C4-2B (cell line): ENCODE data around the gene RIT2.

ENCODE experiments used
- H3K27ac ChIP-seq: fragments of 450-650 bp; 2 replicates; pipeline ENCODE4 v1.5.1; 2017
- ZFX ChIP-seq: fragments of 450-650 bp; IDR thresholded peaks from 2 replicates; pipeline ENCODE4 v1.6.1; 2017
- TF ChIP-seq, protein P1 (sequence below): fragments of 450-650 bp; conservative IDR thresholded peaks from 2 replicates; pipeline ENCODE4 v1.5.1; 2017; ENCODE audit warnings: mild to moderate bottlenecking

The RIT2 gene

DNA sequence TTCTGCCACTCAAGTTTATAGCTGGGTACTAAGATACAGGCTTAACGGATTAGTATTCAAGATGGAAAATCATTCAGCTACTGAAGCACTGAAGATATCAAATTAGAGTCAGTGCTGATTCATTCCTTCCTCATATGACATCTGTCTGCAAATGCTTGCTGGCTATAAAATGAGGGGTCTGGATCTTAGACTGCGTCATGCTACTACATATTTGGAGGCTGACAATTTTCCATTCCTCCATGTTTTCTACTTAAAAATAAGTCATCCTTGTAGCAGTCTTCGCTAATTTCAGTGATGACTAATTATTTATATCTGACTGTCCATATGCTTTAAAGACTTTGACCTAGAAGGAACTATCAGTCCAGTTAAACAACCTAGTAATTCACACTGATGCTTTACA is 233.4 kb downstream of the RIT2 start:
- TF ChIP-seq, protein P1, sequence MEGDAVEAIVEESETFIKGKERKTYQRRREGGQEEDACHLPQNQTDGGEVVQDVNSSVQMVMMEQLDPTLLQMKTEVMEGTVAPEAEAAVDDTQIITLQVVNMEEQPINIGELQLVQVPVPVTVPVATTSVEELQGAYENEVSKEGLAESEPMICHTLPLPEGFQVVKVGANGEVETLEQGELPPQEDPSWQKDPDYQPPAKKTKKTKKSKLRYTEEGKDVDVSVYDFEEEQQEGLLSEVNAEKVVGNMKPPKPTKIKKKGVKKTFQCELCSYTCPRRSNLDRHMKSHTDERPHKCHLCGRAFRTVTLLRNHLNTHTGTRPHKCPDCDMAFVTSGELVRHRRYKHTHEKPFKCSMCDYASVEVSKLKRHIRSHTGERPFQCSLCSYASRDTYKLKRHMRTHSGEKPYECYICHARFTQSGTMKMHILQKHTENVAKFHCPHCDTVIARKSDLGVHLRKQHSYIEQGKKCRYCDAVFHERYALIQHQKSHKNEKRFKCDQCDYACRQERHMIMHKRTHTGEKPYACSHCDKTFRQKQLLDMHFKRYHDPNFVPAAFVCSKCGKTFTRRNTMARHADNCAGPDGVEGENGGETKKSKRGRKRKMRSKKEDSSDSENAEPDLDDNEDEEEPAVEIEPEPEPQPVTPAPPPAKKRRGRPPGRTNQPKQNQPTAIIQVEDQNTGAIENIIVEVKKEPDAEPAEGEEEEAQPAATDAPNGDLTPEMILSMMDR: no peak
- no peak for TF ChIP-seq ZFX
- H3K27ac ChIP-seq: no peak overlapping the region

DNA sequence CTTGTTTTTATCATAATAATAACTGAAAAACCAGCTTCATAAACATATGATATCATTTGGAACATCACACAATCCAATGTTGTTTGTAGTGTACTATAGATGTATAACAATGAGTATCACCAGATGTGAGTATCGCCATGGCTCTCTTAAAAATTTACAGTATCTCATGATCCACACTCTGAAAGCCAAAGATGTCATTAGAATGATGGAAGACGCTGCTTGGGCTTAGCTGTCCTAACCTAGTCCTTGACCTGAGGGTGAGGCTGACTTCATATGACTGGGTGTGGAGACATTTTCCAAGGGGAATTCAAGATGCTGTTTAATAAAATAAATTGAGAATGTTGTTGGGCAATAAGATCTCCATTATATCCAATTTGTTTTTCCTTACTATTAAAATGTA is 242.6 kb downstream of the RIT2 start:
- H3K27ac ChIP-seq: no peak overlapping the region
- TF ChIP-seq, protein P1: no peak
- TF ChIP-seq ZFX: no peak

DNA sequence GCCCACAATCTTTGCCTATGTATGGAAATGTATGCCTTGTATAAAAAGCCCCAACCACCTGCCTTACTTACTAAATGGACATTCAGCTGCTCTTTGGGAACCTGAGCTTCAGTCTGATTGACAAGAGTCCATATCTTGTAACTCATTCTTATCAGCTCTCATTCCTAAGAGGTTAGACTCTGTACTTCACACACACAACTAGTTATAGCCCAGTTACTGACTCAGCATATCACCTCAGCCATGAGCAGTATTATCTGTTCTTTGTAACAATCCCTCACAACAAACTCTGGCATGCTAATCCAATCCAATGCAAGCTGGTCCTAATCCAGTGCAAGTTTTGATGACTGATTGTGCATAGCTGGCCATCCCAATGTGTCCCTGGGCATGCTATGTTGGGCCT is 250.6 kb downstream of the RIT2 start:
- H3K27ac ChIP-seq: no peak overlapping the region
- TF ChIP-seq, protein P1: no peak
- TF ChIP-seq ZFX: no peak

DNA sequence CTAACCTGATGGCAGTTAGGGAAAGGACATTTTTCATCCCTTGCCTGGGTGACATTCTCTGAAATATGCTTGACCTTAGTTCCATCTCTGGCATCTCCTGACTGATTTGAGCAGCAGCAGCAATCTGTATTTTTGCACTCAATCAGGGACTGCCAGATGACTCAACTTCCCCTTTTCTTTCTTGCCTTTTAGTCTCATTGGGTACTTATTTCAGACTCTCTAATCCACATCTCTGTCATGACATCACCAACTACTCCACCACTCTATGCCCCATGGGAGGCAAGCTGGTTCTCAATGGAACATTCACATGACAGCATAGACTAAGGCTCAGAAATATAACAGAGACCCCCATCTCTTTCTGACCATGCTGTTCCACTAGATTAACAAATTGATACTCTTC is 254.2 kb downstream of the RIT2 start:
- H3K27ac ChIP-seq: no peak overlapping the region
- TF ChIP-seq ZFX: no peak
- TF ChIP-seq, protein P1: no peak

DNA sequence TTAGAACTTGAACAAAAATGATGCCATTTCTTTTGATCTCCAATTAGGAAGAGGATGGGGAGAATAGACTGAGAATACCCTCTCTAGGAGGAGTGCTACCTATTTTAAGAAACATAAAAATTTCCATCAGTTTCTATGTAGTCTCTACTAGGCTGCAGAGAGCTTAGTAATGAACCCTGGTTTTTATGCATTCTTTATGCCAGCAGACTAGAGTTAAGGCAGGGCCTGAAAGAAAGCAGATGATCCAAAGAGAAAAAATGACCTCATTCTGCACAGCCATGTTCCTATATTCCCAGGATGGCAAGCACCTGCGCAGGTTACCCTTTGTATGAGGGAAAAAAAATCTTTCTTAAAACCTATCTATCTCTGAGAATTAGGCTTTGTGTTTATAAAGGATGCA is 254.9 kb downstream of the RIT2 start:
- H3K27ac ChIP-seq: no peak overlapping the region
- no peak for TF ChIP-seq ZFX
- TF ChIP-seq, protein P1: no peak

DNA sequence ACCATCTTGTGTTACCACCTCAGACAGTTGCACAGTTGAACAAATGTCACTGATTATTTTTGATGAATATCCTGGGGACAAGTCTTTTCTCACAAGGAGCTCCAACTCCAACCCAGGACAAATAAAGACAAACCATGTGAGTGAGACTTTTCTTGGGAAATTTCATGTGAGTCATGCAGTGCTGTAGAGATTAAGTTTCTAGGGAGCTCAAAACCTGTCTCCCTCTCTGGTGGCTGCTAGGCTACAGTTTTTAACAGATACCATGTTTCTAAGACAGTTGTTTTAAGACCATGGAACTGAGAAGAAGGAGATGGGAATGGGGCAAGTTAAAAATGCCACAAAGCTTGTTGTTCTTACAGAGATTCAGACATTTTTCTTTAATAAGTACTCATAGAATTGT is 255.5 kb downstream of the RIT2 start:
- H3K27ac ChIP-seq: no peak overlapping the region
- no peak for TF ChIP-seq ZFX
- TF ChIP-seq, protein P1: no peak

DNA sequence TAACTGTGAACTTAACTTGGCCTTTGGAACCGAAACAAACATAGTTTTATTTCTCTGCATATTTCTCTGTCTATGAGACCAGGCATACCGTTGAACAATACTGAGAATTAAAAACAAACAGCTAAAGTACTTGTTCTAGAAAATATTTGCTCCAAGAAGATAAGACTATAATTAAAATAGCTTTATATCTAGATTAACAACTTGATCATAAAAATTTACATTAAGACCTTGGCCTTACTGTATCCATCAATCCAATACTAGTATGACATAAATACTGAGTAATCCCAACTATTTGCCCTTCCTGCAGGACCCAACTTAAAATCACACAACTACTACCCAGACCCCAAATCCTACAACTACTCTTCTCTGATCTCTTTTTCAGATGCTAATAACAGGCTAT is 260.9 kb downstream of the RIT2 start:
- no peak overlapping the region for H3K27ac ChIP-seq
- TF ChIP-seq, protein P1: no peak
- no peak for TF ChIP-seq ZFX
